Fibroblast of lung (primary cell): ENCODE measurements around the gene ME2. TPM values are rescaled to one million over a fixed set of nuclear protein-coding genes. Genes with fewer than 3 reads are reported as not detected.

ENCODE experiments used
- DNase-seq, 2 donors: peaks; one replicate each; pipeline versions ENCODE4 v3.0.0 to v3.0.0-alpha.2; 2010; ENCODE audit warnings: low read depth in 2 of 2
- H2AFZ ChIP-seq: 2 replicates; pipeline ENCODE4 v1.5.1; 2012; ENCODE audit warnings: low read length, control low read depth, inconsistent platforms
- H3K27ac ChIP-seq: 2 replicates; pipeline ENCODE4 v1.5.1; 2011; ENCODE audit warnings: low read length, control low read depth; ENCODE audit not compliant: insufficient read depth
- H3K27me3 ChIP-seq: 2 replicates; pipeline ENCODE4 v1.5.1; 2011; ENCODE audit warnings: mild to moderate bottlenecking, low read length; ENCODE audit not compliant: control insufficient read depth, insufficient read depth
- H3K36me3 ChIP-seq: 2 replicates; pipeline ENCODE4 v1.5.1; 2011; ENCODE audit warnings: low read length; ENCODE audit not compliant: control insufficient read depth, insufficient read depth
- H3K4me1 ChIP-seq: 2 replicates; pipeline ENCODE4 v1.5.1; 2011; ENCODE audit warnings: low read length; ENCODE audit not compliant: control insufficient read depth, insufficient read depth; ENCODE audit errors: extremely low read depth
- H3K4me2 ChIP-seq: 2 replicates; pipeline ENCODE4 v1.5.1; 2011; ENCODE audit warnings: low read length, control low read depth; ENCODE audit not compliant: insufficient read depth; ENCODE audit errors: extremely low read depth
- H3K4me3 ChIP-seq, 4 experiments: fragments of 200-600 bp in 1 of 4; sonication (generic) in 1 of 4; replicated peaks in 1 of 4; 2 replicates each; pipeline ENCODE4 v1.5.1; 2011 to 2016; ENCODE audit warnings: low read length in 4 of 4, low read depth in 3 of 4, mild to moderate bottlenecking in 3 of 4, control low read depth in 2 of 4, inconsistent platforms in 1 of 4, mixed read lengths in 1 of 4; ENCODE audit not compliant: insufficient read depth in 1 of 4; ENCODE audit errors: control extremely low read depth in 1 of 4
- H3K79me2 ChIP-seq: 2 replicates; pipeline ENCODE4 v1.5.1; 2012; ENCODE audit warnings: mild to moderate bottlenecking, low read length, inconsistent platforms; ENCODE audit not compliant: control insufficient read depth, insufficient read depth
- H3K9ac ChIP-seq: 2 replicates; pipeline ENCODE4 v1.5.1; 2011; ENCODE audit warnings: mild to moderate bottlenecking, low read length, control low read depth; ENCODE audit not compliant: insufficient read depth
- H3K9me3 ChIP-seq: 2 replicates; pipeline ENCODE4 v1.5.1; 2012; ENCODE audit warnings: low read depth, low read length; ENCODE audit not compliant: control insufficient read depth, insufficient read depth
- H4K20me1 ChIP-seq: 2 replicates; pipeline ENCODE4 v1.5.1; 2011; ENCODE audit warnings: low read length; ENCODE audit not compliant: control insufficient read depth, insufficient read depth; ENCODE audit errors: extremely low read depth
- CTCF ChIP-seq, 2 donors: IDR thresholded peaks in 1 of 2; conservative IDR thresholded peaks in 1 of 2; 1 replicate in 1 of 2; 2 replicates in 1 of 2; pipeline ENCODE4 v1.5.1; 2011 to 2012; ENCODE audit warnings: low read length in 2 of 2, control low read depth in 1 of 2, inconsistent platforms in 1 of 2, low read depth in 1 of 2, mild to moderate bottlenecking in 1 of 2
- EZH2 ChIP-seq: IDR thresholded peaks from 2 replicates; pipeline ENCODE4 v1.5.1; 2012; ENCODE audit warnings: low read length, control low read depth, mild to moderate bottlenecking; ENCODE audit errors: missing control alignments
- polyA plus RNA-seq, 2 donors: library from polyadenylated mRNA; depleted of rRNA in 1 of 2; stranded (reverse) in 1 of 2; unstranded in 1 of 2; fragments of >200 nt; gene quantifications; 2 replicates each; pipeline ENCODE4 v1.2.1, GENCODE V29; 2011 to 2012; ENCODE audit warnings: missing spikeins in 1 of 2
- total RNA-seq: library from RNA; depleted of rRNA; stranded (reverse); fragments of >200 nt; gene quantifications from 2 replicates; pipeline ENCODE4 v1.2.1, GENCODE V29; 2014

Gene ME2
- total and polyA plus RNA-seq, 2 donors (not counting 1 experiment from before 2014, with no cell fraction given) = 40.5 to 57.0 TPM

GRCh38 chr18:50902797-50903196 lies 23.9 kb downstream of the ME2 start:
- no peak overlapping the region for H2AFZ ChIP-seq
- H3K9ac ChIP-seq = no peak overlapping the region
- H3K4me2 ChIP-seq = no peak overlapping the region
- TF ChIP-seq CTCF (conservative IDR thresholded peaks at IDR 0.05 in 1 of 2, IDR thresholded peaks at IDR 0.05 in 1 of 2; ENCODE audit: low read depth in 1 of 2, low read length in 2 of 2) = no peak
- TF ChIP-seq EZH2 = no peak
- H3K27me3 ChIP-seq = no peaks in the 10 kb centered on the region
- H3K9me3 ChIP-seq = no peaks in the 10 kb centered on the region
- no peaks in the 10 kb centered on the region for H3K36me3 ChIP-seq
- no peak overlapping the region for H3K4me3 ChIP-seq
- no peaks in the 10 kb centered on the region for H3K79me2 ChIP-seq
- no peak for DNase-seq
- H4K20me1 ChIP-seq = no peaks in the 10 kb centered on the region
- H3K27ac ChIP-seq = no peak overlapping the region
- H3K4me1 ChIP-seq = no peaks in the 10 kb centered on the region

DNA sequence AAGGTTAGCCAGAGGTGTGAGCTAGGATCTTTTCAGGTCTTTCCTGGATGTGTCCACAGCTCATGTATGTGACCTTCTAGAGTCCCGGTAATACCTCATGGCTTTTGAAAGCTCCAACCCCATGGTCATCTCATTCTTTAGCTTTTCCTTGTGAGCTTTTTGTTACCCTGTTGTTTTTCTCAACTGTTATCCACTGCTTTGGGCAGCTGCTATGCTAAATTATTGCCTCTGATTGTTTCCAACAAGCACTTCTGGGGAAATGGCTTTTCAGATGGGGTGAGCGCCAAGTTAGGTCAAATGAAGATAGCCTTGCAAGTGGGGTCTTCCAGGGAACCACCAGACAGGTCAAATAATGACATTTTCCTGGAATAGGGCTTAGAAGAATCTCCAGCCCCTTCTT lies 27.9 kb downstream of the ME2 start:
- Histone ChIP-seq H3K4me1 (no peaks in the 10 kb centered on the region), H3K36me3 (no peaks in the 10 kb centered on the region), H3K9ac (no peak overlapping the region), H3K4me2 (no peak overlapping the region), H3K27ac (no peak overlapping the region), H3K9me3 (no peaks in the 10 kb centered on the region), H3K4me3 (no peak overlapping the region), H3K79me2 (no peaks in the 10 kb centered on the region), H3K27me3 (no peaks in the 10 kb centered on the region), H4K20me1 (no peaks in the 10 kb centered on the region), H2AFZ (no peak overlapping the region)
- no peak for DNase-seq
- TF ChIP-seq CTCF (conservative IDR thresholded peaks at IDR 0.05 in 1 of 2, IDR thresholded peaks at IDR 0.05 in 1 of 2; ENCODE audit: low read depth in 1 of 2, low read length in 2 of 2) (no peak), EZH2 (no peak)

- Histone ChIP-seq H2AFZ (no peak overlapping the region), H3K9me3 (no peaks in the 10 kb centered on the region), H4K20me1 (no peaks in the 10 kb centered on the region), H3K4me3 (no peak overlapping the region), H3K9ac (no peak overlapping the region), H3K4me2 (no peak overlapping the region), H3K27ac (no peak overlapping the region), H3K36me3 (no peaks in the 10 kb centered on the region), H3K79me2 (no peaks in the 10 kb centered on the region), H3K4me1 (no peaks in the 10 kb centered on the region), H3K27me3 (no peaks in the 10 kb centered on the region)
- no peak for DNase-seq
- TF ChIP-seq EZH2 (no peak), CTCF (conservative IDR thresholded peaks at IDR 0.05 in 1 of 2, IDR thresholded peaks at IDR 0.05 in 1 of 2; ENCODE audit: low read depth in 1 of 2, low read length in 2 of 2) (no peak)
Observed at GRCh38 chr18:50909261-50909660, 30.3 kb downstream of the ME2 start.
